HCT116 (cell line): ENCODE results near the gene ARHGDIA. TPM values are rescaled to one million over a fixed set of nuclear protein-coding genes. Genes with fewer than 3 reads are reported as not detected.

ENCODE experiments used
- ATAC-seq: fragments of 200-7000 bp; cut with Tn5 transposase; 2 replicates; pipeline ENCODE4 v1.9.1; 2020; ENCODE audit warnings: mild to moderate bottlenecking, moderate library complexity
- Bru-seq: library from RNA; stranded (reverse); fragments of 400-500 nt; gene quantifications from one replicate; lab custom pipeline; 2021; lab: Mats Ljungman, UMichigan
- BruChase-seq, 2 experiments: library from RNA; stranded (reverse); fragments of 400-500 nt; gene quantifications; one replicate each; lab custom pipeline; 2021; lab: Mats Ljungman, UMichigan
- BruUV-seq: library from RNA; stranded (reverse); fragments of 400-500 nt; replicated peaks from 2 replicates; lab custom pipeline; 2021; lab: Mats Ljungman, UMichigan
- CTCF ChIA-PET: fragments of 300-600 bp; sonication (Branson Sonifier 250); formaldehyde crosslinking; loops from one replicate; lab custom pipeline; 2021; ENCODE audit warnings: antibody characterized with exemption; lab: Charles Lee
- POLR2A ChIA-PET: fragments of 300-600, 350-600 bp; sonication (Branson Sonifier 250); formaldehyde crosslinking; loops from one replicate; lab custom pipeline; 2021; ENCODE audit warnings: antibody characterized with exemption; lab: Charles Lee
- RAD21 ChIA-PET, 2 experiments: fragments of 300-600 bp; sonication (Branson Sonifier 250); formaldehyde crosslinking; loops; one replicate each; lab custom pipeline; 2023; ENCODE audit warnings: low total read pairs in 2 of 2; ENCODE audit not compliant: uncharacterized antibody in 2 of 2, unreplicated experiment in 2 of 2, low non-redundant PET in 1 of 2; lab: Charles Lee
- DNase-seq: peaks from one replicate; pipeline ENCODE4 v3.0.0-alpha.2; 2010; ENCODE audit warnings: low read depth, low spot score
- H2AFZ ChIP-seq: fragments of 200-600 bp; shearing (Covaris generic), sonication (generic); 2 replicates; pipeline ENCODE4 v1.6.1; 2017; ENCODE audit warnings: low read depth, mixed run types, mixed read lengths, antibody characterized with exemption, low read length; ENCODE audit not compliant: poor library complexity, severe bottlenecking
- H3K27ac ChIP-seq: 2 replicates; pipeline ENCODE4 v1.5.1; 2012; ENCODE audit warnings: low read depth, low read length
- H3K27me3 ChIP-seq: fragments of 200-600 bp; sonication (generic); 2 replicates; pipeline ENCODE4 v1.6.1; 2016; ENCODE audit warnings: mixed run types, low read length, mixed read lengths; ENCODE audit not compliant: insufficient read depth
- H3K36me3 ChIP-seq, 2 experiments: fragments of 200-500 bp in 1 of 2; fragments of 200-600 bp in 1 of 2; sonication (Bioruptor generic) in 1 of 2; sonication (generic) in 1 of 2; 2 replicates each; pipeline versions ENCODE4 v1.5.1 to v1.6.1; 2014 to 2016; ENCODE audit warnings: low read length in 2 of 2, inconsistent platforms in 1 of 2, mixed read lengths in 1 of 2, mixed run types in 1 of 2; ENCODE audit not compliant: insufficient read depth in 2 of 2, control insufficient read depth in 1 of 2
- H3K4me1 ChIP-seq, 2 experiments: fragments of 200-600 bp in 1 of 2; sonication (generic) in 1 of 2; 2 replicates each; pipeline versions ENCODE4 v1.5.1 to v1.6.1; 2012 to 2017; ENCODE audit warnings: low read length in 2 of 2, inconsistent platforms in 1 of 2, mild to moderate bottlenecking in 1 of 2, mixed read lengths in 1 of 2, mixed run types in 1 of 2, moderate library complexity in 1 of 2; ENCODE audit not compliant: insufficient read depth in 2 of 2, control insufficient read depth in 1 of 2
- H3K4me2 ChIP-seq: fragments of 200-600 bp; sonication (generic); 2 replicates; pipeline ENCODE4 v1.6.1; 2017; ENCODE audit warnings: mixed run types, low read length, mixed read lengths
- H3K4me3 ChIP-seq, 2 experiments: fragments of 200-600 bp in 1 of 2; sonication (generic) in 1 of 2; replicated peaks in 1 of 2; 2 replicates each; pipeline ENCODE4 v1.5.1; 2011 to 2016; ENCODE audit warnings: low read length in 2 of 2, control low read depth in 1 of 2, low read depth in 1 of 2, mild to moderate bottlenecking in 1 of 2, mixed read lengths in 1 of 2, mixed run types in 1 of 2
- H3K79me2 ChIP-seq: fragments of 200-600 bp; sonication (generic); 2 replicates; pipeline ENCODE4 v1.6.1; 2017; ENCODE audit warnings: mild to moderate bottlenecking, mixed run types, low read length, moderate library complexity, mixed read lengths; ENCODE audit not compliant: insufficient read depth
- H3K9ac ChIP-seq: fragments of 200-600 bp; sonication (generic); 2 replicates; pipeline ENCODE4 v1.6.1; 2016; ENCODE audit warnings: low read length, mixed read lengths
- H3K9me2 ChIP-seq: fragments of 200-600 bp; sonication (generic), shearing (Covaris generic); 2 replicates; pipeline ENCODE4 v1.6.1; 2017; ENCODE audit warnings: mixed run types, mild to moderate bottlenecking, moderate library complexity; ENCODE audit not compliant: insufficient read depth
- H3K9me3 ChIP-seq, 2 experiments: fragments of 200-500 bp in 1 of 2; fragments of 200-600 bp in 1 of 2; sonication (Bioruptor generic) in 1 of 2; sonication (generic) in 1 of 2; 2 replicates each; pipeline ENCODE4 v1.6.1; 2014 to 2017; ENCODE audit warnings: low read length in 2 of 2, mixed read lengths in 2 of 2, inconsistent platforms in 1 of 2, low read depth in 1 of 2, mild to moderate bottlenecking in 1 of 2, mixed run types in 1 of 2, moderate library complexity in 1 of 2; ENCODE audit not compliant: control insufficient read depth in 1 of 2, insufficient read depth in 1 of 2
- H4K20me1 ChIP-seq: fragments of 200-600 bp; sonication (generic), shearing (Covaris generic); 2 replicates; pipeline ENCODE4 v1.6.1; 2017; ENCODE audit warnings: mixed run types, mild to moderate bottlenecking, moderate library complexity; ENCODE audit not compliant: insufficient read depth
- ATF3 ChIP-seq: IDR thresholded peaks from 2 replicates; pipeline ENCODE4 v1.6.1; 2012
- CBX3 ChIP-seq: IDR thresholded peaks from 2 replicates; pipeline ENCODE4 v1.6.1; 2012; ENCODE audit warnings: low read depth
- CEBPB ChIP-seq: IDR thresholded peaks from 2 replicates; pipeline ENCODE4 v1.6.1; 2012; ENCODE audit warnings: low read depth
- ELF1 ChIP-seq: IDR thresholded peaks from 2 replicates; pipeline ENCODE4 v1.6.1; 2012; ENCODE audit warnings: low read depth, borderline replicate concordance
- EZH2 ChIP-seq: fragments of 200-600 bp; sonication (generic); IDR thresholded peaks from 2 replicates; pipeline ENCODE4 v1.6.1; 2017; ENCODE audit warnings: antibody characterized with exemption, mixed run types
- FOSL1 ChIP-seq: IDR thresholded peaks from 2 replicates; pipeline ENCODE4 v1.6.1; 2012; ENCODE audit warnings: low read depth
- POLR2A ChIP-seq: IDR thresholded peaks from 2 replicates; pipeline ENCODE4 v1.7.0; 2011; ENCODE audit warnings: borderline replicate concordance; ENCODE audit not compliant: insufficient read depth, insufficient read length; ENCODE audit errors: extremely low read depth
- POLR2AphosphoS5 ChIP-seq: IDR thresholded peaks from 2 replicates; pipeline ENCODE4 v1.6.1; 2011; ENCODE audit warnings: mild to moderate bottlenecking, low read depth, low read length, moderate library complexity
- RAD21 ChIP-seq: IDR thresholded peaks from 2 replicates; pipeline ENCODE4 v1.6.1; 2012; ENCODE audit warnings: low read depth, mild to moderate bottlenecking
- REST ChIP-seq: IDR thresholded peaks from 2 replicates; pipeline ENCODE4 v1.6.1; 2012; ENCODE audit warnings: low read depth
- SIN3A ChIP-seq: IDR thresholded peaks from 2 replicates; pipeline ENCODE4 v1.6.1; 2012; ENCODE audit warnings: low read depth
- SRF ChIP-seq: IDR thresholded peaks from 2 replicates; pipeline ENCODE4 v1.6.1; 2012; ENCODE audit warnings: low read depth
- TCF7L2 ChIP-seq: IDR thresholded peaks from 2 replicates; pipeline ENCODE4 v1.7.0; 2011; ENCODE audit warnings: borderline replicate concordance, inconsistent platforms; ENCODE audit not compliant: insufficient read depth, insufficient read length; ENCODE audit errors: extremely low read depth
- ZBTB33 ChIP-seq: IDR thresholded peaks from 2 replicates; pipeline ENCODE4 v1.6.1; 2011; ENCODE audit warnings: mild to moderate bottlenecking, low read length, moderate library complexity; ENCODE audit not compliant: insufficient replicate concordance; ENCODE audit errors: extremely low read depth
- ZFX ChIP-seq: fragments of 450-650 bp; IDR thresholded peaks from 2 replicates; pipeline ENCODE4 v1.6.1; 2017
- ZNF274 ChIP-seq: fragments of 200-500 bp; sonication (Bioruptor generic); IDR thresholded peaks from 2 replicates; pipeline ENCODE4 v1.6.1; 2014; ENCODE audit warnings: mild to moderate bottlenecking, low read depth, low read length, inconsistent platforms
- intact Hi-C: fragments of 100-400 bp; cut with micrococcal nuclease; formaldehyde crosslinking; loops from 2 replicates; pipeline ENCODE4 v1.10.0; 2022
- long read RNA-seq: library from polyadenylated mRNA; unstranded; transcript quantifications from one replicate; pipeline ENCODE4 v2.0.0, GENCODE V29; 2021; ENCODE audit not compliant: unreplicated experiment
- polyA plus RNA-seq: library from polyadenylated mRNA; unstranded; fragments of >200 nt; gene quantifications from 2 replicates; pipeline ENCODE4 v1.2.1, GENCODE V29; 2012; ENCODE audit warnings: missing spikeins
- total RNA-seq: library from RNA; stranded (reverse); gene quantifications from one replicate; pipeline ENCODE4 v1.2.1, GENCODE V29; 2021; ENCODE audit not compliant: unreplicated experiment
- TF ChIP-seq, protein P1 (sequence below): IDR thresholded peaks from 2 replicates; pipeline ENCODE4 v1.6.1; 2012
- TF ChIP-seq, protein P2 (sequence below), 3 experiments: fragments of 200-600 bp in 1 of 3; sonication (generic) in 1 of 3; IDR thresholded peaks in 2 of 3; conservative IDR thresholded peaks in 1 of 3; 2 replicates each; pipeline ENCODE4 v1.5.1; 2012 to 2017; ENCODE audit warnings: low read depth in 2 of 3, low read length in 2 of 3, antibody characterized with exemption in 1 of 3, borderline replicate concordance in 1 of 3, control low read depth in 1 of 3, mild to moderate bottlenecking in 1 of 3, mixed read lengths in 1 of 3, mixed run types in 1 of 3, moderate library complexity in 1 of 3; ENCODE audit not compliant: insufficient read depth in 1 of 3

ARHGDIA gene
- total RNA-seq (554 TPM), Bru-seq, nascent RNA (percentile 93 among the genes with signal in this experiment), BruChase-seq, experiment 1, labeled RNA remaining after a 6-hour chase (percentile 99 among the genes with signal in this experiment), BruChase-seq, experiment 2, labeled RNA remaining after a 2-hour chase (percentile 98 among the genes with signal in this experiment)
- 393 and 453 TPM in 2 replicates for polyA plus RNA-seq
- long read RNA-seq, transcript ARHGDIA-201 (6 exons, 1,906 nt), result major isoform, 119 of 246 reads
- long read RNA-seq, transcript ARHGDIA-207 (5 exons, 1,201 nt), result minor isoform, 11 of 246 reads
- long read RNA-seq, partial matches to known transcripts, result 4 of 246 reads
- long read RNA-seq, other reads (novel, unspliced or antisense), result 100 of 246 reads

GRCh38 chr17:81870981-81871386, at the start of gene ARHGDIA:
TSS of gene ARHGDIA (minus strand) at chr17:81871337. CDS start at chr17:81869930, 1,407 bp downstream.
- ChIA-PET RAD21 (no interaction called here), CTCF (interaction anchor here (1.1 to 2.7 kb wide), 2 partner anchors 57 to 150 kb away, joined by 3 to 27 read pairs; partner anchors contain the start of genes CENPX and LRRC45), POLR2A (interaction anchor here (1.0 kb wide), 1 partner anchor 21 kb away, joined by 3 read pairs; the partner anchor contains the start of gene ANAPC11)
- peak; percentile 31 for ATAC-seq
- intact Hi-C loops, result loop anchor here (5.0 kb wide), 1 partner anchor 56 kb away; the partner anchor contains the start of gene MAFG
- H3K4me2 ChIP-seq, result peak within 1 kb of the TSS; percentile 93
- no peak for TF ChIP-seq ZFX
- no peak for TF ChIP-seq FOSL1
- TF ChIP-seq, protein P1, sequence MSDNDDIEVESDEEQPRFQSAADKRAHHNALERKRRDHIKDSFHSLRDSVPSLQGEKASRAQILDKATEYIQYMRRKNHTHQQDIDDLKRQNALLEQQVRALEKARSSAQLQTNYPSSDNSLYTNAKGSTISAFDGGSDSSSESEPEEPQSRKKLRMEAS, result no peak
- TF ChIP-seq CEBPB, result no peak
- no peak for TF ChIP-seq REST
- TF ChIP-seq RAD21, result no peak
- TF ChIP-seq ELF1, result no peak
- no peak for TF ChIP-seq ATF3
- peak; percentile 83 for TF ChIP-seq POLR2AphosphoS5
- TF ChIP-seq ZBTB33, result no peak
- TF ChIP-seq SRF, result no peak
- TF ChIP-seq TCF7L2, result no peak
- no peak for TF ChIP-seq SIN3A
- TF ChIP-seq EZH2, result no peak
- peak; percentile 78 for TF ChIP-seq POLR2A
- no peak for TF ChIP-seq ZNF274
- no peak for TF ChIP-seq CBX3
- TF ChIP-seq, protein P2, sequence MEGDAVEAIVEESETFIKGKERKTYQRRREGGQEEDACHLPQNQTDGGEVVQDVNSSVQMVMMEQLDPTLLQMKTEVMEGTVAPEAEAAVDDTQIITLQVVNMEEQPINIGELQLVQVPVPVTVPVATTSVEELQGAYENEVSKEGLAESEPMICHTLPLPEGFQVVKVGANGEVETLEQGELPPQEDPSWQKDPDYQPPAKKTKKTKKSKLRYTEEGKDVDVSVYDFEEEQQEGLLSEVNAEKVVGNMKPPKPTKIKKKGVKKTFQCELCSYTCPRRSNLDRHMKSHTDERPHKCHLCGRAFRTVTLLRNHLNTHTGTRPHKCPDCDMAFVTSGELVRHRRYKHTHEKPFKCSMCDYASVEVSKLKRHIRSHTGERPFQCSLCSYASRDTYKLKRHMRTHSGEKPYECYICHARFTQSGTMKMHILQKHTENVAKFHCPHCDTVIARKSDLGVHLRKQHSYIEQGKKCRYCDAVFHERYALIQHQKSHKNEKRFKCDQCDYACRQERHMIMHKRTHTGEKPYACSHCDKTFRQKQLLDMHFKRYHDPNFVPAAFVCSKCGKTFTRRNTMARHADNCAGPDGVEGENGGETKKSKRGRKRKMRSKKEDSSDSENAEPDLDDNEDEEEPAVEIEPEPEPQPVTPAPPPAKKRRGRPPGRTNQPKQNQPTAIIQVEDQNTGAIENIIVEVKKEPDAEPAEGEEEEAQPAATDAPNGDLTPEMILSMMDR (IDR thresholded peaks at IDR 0.05 in 2 of 3, conservative IDR thresholded peaks at IDR 0.05 in 1 of 3; ENCODE audit: borderline replicate concordance in 1 of 3, insufficient read depth in 1 of 3, low read depth in 2 of 3, low read length in 2 of 3), result no peak
- no TSS peak for BruUV-seq
- peaks cover 2 to 11% of the 10 kb centered on the region in 2 experiments; a peak in 2 of 4 replicates for H3K36me3 ChIP-seq
- no peak for DNase-seq
- H2AFZ ChIP-seq, result no peak within 1 kb of the TSS
- peak within 1 kb of the TSS; percentile 99 for H3K27ac ChIP-seq
- H3K9ac ChIP-seq, result peak within 1 kb of the TSS; percentile 99
- no peaks in the 10 kb centered on the region for H3K27me3 ChIP-seq
- H3K9me3 ChIP-seq, result no peaks in the 10 kb centered on the region
- peak within 1 kb of the TSS; percentile 71 to 95 for H3K4me3 ChIP-seq
- peaks cover 38 to 73% of the 10 kb centered on the region in 2 experiments for H3K4me1 ChIP-seq
- peaks cover 38% of the 10 kb centered on the region for H3K79me2 ChIP-seq
- no peaks in the 10 kb centered on the region for H4K20me1 ChIP-seq
- H3K9me2 ChIP-seq, result no peaks in the 10 kb centered on the region
